CD4-positive, alpha-beta T cell treated with Interleukin-2 at 100 ng/mL for 4 hours (primary cell): ENCODE measurements around the gene KIAA1671.

ENCODE experiments used
- DNase-seq: peaks from one replicate; pipeline ENCODE4 v3.0.0-alpha.2; 2020; ENCODE audit warnings: low spot score

The KIAA1671 gene

DNA sequence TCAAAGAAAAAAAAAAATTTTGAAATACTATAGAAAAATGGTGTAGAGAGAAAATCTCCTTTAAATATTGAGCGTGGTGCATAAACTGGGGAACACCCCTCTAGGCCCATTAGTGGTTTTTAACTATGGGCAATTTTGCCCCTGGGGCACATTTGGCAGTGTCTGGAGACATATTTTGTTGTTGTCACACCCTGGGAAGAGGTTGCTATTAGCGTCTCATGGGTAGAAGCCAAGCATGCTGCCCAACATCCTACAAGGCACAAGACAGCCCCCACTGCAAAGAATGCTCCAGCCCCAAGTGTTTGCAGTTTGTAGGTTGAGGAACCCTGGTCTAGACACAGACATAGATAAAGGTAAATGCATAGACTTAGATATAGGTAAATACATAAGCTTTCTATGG, 92.6 kb downstream of the KIAA1671 start:
- DNase-seq = no peak

DNA sequence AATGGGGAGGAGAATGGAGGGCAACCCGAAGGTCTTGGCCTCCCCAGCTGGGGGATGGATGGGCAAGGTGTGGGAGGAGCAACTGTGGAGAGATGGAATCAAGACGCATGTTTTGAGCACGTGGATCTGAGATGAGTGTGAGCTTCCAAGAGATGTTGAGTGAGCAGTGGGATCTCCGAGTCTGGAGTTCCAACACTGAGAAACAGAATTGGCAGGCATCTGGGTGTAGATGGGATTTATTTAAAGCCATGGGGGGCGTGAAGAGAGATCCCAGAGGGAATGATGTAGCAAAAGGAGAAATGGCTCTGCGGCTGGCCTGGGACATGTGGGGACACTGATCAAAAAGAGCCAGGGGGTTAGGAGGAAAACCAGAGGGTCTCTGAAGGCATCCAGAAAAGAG, 95.6 kb downstream of the KIAA1671 start:
- no peak for DNase-seq

DNA sequence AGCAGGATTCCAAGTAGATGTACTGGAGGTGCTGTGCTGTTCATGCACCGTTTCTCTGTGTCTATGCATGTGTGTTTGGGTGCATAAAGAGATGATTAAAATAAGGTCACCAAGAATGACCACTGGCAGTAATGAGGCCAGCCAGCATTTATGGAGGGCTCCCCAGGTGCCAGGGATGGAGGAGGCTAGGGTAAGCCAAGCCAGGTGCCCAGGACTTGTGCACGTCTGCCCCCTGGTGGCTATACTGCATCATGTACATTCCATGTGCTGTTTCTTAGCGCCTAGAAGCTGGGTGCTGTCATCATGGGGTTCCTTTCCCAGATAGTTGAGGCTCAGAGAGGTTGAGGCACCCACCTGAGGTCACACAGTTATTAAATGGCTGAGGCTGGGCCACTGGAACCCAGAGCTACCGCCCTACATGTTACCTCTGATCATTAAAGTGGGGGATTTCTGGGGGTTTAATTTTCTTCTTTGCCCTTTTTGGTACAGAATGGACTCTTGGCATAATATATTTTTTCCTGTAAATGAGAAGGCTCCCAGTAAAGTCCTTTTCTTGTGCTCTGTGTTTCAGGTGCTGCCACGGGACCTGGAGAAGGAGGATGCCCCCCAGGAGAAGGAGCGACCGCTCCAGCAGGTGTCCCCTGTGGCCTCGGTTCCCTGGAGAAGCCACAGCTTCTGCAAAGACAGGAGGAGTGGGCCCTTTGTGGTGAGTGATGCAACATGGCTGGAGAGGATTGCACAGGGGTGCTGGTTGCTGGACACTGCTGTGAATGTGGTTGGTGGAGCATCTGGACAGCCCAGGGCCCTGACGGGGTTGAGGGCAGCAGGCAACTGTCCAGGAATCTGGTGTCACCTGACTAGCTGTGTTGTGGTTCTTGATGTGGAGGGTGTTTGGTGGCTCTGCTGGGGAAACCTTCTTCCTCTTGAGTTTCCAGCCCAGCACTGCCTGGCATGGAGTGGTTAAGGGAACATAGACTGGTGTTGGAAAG, 96.4 kb downstream of the KIAA1671 start:
- peak; percentile 72 for DNase-seq

DNA sequence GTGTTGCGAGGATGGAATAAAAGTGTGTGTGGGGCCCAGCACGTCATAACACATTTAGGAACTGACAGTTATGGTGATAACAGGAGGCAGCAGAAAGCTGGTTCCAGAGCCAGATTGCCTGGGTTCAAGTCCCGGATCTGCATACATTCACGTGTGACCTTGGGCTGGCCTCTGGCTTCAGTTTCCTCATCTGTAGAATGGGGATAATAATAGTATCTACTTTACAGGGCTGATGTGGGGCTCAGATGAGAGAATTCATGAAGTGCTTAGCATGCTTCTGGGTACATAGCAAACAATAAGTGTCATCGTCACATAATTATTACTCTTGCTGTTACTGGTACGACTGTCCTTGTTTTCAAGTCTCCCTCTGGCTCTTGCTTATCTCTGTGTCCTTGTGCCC, 97.3 kb downstream of the KIAA1671 start:
- DNase-seq = no peak

DNA sequence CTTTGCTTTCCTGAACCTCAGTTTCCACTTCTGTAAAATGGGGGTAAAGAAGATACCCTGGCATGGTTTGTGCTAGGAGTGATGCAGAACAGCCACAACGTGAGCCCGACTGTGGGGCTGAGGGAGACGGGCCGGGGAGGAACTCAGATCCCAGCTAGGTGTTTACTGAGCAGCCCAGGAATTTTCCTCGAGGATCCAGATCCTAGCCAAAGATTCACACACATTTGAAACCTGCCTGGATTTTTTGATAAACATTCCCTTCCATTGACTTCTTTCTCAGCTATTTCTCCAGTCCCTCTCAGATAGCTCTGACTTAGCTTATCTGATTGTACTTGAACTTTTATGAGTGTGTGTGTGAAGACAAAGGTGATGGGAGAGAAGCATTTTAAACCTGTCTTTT, 98.0 kb downstream of the KIAA1671 start:
- DNase-seq = no peak

DNA sequence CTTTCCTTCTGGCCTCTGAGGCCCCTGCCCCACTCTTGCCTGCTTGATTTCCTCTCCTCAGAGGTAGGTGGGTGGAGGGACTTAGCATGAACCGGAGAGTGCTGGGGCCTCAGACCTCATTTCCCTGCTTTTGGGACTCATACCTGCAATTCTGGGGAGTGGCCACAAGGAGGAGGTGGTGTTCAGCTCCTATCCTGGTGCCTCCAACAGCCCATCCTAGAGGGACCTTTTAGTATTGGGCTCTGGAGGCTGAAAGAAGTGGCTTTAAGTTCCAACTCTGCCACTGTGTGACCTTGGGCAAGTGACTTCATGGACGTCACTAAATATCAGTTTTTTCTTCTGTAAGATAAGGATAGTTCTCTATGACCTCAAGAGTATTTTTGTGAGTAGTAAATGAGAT, 98.6 kb downstream of the KIAA1671 start:
- no peak for DNase-seq

DNA sequence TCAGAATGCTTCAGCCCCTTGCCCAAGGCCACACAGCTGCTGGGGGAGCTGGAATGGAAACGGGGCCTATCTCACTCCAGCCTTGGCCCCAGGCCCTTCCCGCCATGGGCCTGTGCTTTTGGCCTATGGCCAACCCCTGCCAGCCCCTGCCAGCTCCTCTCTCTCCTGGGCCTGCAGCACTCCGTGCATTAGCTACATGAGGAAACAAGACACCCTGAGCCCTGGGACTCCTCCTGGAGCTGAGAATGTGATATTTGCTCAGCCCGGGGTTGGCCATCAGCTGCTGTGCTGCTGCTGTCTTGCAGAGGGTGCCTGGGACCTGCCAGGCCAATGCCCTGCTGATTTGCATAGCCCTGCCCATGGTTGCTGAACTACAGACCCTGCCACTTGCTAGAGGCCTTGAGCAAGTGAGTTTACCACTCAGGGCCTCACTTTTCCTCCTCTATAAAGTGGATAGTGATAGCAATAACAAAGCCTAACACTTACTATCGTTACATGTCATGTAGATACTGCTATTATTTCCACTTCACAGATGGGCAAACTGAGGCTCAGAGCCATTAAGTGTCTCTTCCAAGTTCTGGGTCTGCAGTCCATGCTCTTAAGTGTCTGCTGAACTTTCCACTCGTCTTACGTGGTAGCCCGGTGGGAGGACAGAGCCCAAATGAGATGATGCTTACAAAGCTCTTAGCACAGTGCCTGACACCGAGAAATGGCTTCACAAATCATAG, 99.6 kb downstream of the KIAA1671 start:
- no peak for DNase-seq

DNA sequence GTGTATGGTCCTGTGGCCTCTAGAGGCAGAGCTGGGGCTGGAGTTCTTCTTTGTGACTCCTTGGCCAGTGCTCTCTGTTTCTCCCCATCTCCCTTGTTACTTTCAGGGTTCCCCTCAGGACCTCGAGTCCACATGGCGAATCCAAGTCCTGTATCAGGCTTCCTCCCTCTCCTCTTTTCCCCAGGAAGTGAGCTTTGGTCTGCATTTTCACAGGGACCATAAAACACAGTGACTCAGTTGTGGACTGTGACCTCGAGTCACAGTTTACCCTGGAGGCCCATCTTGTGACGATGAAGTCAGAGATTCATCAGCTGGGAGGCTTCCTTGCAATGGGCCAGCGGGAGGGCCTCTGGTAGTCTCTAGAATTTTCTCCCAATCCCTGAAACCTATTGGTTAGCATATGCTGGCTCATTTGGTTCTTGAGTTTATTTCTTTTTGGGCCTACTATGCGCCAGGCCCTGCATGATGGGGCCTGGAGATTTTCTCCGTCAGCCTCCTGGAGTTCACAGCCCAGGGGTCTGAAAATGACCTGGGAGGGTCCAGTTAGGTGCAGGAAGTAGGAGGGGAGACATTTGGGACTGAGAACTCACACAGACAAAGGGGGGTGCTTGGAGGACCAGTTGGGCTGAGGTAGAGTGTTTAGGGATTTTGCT, 100.8 kb downstream of the KIAA1671 start:
- DNase-seq = no peak

DNA sequence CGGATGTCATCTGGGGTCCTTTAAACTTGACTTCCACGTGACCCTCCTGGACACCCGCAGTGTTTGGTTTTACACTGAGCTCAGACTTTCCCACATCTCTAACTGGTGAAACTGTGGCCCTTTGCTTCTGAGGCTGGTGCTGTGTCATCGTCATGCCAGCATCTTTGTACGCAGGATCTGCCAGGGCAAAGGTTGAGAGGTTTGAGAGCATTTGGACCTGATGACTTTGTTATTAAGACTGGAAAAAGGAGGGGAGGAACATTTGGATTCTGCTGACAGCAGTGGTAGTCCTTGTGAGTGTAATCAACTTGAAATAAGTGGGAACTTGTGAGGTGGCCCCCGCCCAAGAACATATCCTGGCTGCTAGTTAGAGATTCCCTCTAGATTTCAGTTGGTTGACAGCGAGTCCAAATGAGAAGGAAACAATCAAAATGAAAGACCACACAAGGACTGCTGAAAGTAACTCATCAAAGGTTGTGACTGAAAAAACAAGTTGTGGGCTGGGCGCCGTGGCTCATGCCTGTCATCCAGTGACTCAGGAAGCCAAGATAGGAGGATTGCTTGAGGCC, 102.5 kb downstream of the KIAA1671 start:
- peak; percentile 29 for DNase-seq

DNA sequence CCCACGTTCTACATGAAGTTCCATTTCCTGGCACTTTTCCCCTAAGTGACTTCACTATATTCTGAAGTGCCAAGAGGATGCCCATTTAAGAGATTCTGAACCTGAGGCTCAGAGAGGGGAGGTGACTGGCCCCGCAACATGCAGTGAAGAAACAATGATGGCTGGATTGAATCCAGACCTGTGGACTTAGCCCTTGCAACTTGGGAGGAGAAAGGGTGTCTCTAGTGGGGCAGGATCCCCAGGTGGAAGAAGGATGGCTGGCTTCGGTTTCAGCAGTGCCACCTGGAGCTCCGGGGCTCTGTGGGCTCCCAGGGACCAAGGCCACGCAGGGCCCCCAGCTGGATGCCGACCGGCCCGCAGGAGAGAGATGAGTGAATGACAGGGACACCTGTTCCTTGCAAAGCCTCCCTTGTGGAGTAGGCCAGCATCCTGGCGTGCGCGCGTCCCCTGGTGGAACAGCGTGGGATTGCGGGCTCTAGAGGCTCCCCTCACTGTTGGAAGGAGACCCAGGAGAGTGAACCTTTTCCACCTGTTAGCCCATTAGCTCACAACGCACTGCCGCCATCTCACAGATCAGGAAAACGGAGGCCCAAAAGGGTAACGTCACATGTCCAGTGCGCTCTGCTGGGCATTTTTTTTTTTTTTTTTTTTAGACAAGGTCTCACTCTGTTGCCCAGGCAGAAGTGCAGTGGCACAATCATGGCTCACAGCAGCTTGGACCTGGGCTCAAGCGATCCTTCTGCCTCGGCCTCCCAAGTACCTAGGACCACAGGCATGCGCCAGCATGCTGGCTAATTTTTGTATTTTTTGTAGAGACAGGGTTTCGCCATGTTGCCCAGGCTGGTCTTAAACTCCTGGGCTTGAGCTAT, 104.7 kb downstream of the KIAA1671 start:
- DNase-seq = peak; percentile 75

DNA sequence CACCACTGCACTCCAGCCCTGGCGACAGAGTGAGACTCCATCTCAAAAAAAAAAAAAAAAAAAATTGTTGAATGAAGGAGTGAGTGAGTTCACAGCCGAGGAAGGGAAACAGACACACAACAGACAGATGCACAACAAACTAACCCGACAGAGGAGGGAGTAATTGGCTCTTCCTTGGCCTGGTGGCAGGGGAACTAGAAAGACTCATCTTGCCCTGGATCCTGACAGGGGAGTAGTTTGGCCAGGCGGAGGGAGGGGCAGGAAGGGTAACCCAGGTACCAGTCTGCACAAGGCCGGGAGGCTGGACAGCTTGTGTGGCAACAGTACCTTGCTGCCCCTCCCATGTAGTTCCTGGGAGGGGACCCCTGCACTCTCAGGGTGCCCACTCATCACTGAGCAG, 106.9 kb downstream of the KIAA1671 start:
- DNase-seq = no peak

DNA sequence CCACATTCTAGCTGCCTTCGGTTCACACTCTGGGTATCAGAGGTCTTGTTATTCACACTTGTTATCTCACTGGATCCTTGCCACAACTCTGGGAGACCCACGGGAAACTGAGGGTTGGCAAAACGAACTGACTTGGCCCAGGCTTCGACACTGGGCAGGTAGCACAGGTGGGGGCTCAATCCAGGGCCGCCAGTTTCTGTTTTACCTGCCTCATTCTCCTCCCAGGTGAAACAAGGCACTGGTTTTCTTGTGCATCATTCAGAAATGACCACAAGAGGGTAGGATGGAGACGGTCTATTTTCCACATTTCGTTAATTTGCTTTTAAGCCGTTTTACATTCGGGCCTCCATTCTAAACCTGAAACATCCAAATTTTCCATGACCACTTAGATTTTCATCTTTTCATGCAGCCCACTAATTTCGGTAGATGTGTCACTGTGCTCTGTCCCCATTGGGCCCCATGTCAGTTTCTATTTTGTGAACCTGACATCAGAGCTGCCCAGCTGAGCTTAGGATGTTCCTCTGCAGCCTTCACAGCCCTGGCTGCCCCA, 108.1 kb downstream of the KIAA1671 start:
- DNase-seq = peak; percentile 52

DNA sequence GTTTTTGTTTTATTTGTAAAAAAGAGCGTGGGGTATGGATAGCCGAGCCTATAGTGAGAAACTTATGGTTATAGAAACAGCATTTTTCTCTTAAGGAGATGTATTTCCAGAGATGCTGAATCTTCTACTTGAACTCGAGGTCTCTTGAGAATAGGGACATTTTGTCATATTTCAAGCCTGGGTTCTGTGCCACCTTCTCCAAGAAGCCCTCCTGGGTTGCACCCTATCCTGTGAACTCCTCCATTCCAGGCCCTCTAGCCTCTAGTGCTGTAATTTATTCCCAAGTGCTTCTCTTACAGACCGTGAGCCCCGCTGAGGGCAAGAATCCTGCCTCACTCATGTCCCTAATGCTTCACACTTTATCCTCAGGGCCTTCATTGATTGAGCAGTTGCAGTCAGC, 108.6 kb downstream of the KIAA1671 start:
- no peak for DNase-seq

DNA sequence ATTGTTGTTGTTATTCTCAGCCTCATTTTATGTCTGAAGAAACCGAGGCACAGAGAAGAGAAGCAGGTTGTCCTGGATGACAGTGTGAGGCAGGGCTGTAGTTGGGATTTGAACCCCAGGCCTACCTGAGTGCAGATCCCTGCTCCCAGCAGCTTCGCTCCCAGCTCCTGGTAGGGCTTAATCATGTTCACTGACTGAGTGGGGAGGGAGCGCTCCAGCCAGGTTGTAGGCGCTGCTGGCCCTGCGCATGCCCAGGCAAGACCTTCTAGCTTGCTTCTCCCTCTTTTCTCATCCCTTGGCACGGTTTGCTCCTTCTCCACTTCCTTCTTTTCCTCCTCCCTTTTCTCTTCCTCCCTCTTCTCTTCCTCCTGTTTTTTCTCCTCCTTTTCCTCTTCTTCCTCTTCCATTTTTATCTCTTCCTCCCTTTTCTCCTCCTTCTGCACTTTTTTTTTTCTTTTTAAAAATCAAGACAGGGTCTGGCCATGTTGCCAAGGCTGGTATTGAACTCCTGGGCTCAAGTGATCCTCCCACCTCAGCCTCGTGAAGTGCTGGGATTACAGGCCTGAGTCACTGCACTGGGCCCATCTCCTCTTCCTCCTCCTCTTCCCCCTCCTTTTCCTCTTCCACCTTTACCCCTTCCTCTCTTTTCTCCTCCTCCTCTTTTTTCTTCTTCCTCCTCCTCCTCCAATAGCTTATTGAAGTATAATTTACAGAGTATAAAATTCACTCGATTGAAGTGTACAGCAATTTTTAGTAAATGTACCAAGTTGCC, 109.3 kb downstream of the KIAA1671 start:
- DNase-seq = no peak

DNA sequence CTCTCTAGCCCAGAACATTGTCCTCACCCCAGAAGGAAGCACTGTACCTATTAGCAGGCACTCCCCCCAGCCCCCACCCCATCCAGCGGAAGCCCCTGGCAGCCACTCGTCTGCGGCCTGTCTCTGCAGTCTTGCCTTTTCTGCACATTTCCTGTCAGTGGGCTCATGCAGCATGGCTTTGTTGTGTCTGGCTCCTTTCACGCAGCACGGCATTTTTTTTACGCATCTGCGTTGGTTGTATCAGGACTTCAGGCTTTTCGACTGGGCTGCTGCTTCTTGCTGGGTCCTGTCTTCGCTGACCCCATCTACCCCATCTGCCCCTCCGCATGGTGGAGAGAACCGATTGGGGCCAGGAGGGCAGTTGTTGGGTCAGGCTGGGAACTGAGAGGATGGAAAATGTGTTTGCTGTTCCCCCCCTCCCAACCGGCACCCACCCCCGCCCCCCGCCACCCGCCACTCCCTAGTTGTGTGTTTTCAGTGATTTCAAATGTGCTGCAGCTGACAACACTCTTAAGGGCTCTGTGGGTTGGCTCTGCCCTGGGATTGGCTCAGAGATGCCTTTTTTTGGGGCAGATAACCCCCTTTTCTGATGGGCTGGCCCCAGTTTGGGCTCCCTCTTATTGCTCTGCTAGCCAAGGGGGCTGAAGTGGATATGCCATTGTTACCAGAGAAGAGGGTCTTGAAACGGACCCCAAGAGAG, 110.0 kb downstream of the KIAA1671 start:
- peak; percentile 84 for DNase-seq

DNA sequence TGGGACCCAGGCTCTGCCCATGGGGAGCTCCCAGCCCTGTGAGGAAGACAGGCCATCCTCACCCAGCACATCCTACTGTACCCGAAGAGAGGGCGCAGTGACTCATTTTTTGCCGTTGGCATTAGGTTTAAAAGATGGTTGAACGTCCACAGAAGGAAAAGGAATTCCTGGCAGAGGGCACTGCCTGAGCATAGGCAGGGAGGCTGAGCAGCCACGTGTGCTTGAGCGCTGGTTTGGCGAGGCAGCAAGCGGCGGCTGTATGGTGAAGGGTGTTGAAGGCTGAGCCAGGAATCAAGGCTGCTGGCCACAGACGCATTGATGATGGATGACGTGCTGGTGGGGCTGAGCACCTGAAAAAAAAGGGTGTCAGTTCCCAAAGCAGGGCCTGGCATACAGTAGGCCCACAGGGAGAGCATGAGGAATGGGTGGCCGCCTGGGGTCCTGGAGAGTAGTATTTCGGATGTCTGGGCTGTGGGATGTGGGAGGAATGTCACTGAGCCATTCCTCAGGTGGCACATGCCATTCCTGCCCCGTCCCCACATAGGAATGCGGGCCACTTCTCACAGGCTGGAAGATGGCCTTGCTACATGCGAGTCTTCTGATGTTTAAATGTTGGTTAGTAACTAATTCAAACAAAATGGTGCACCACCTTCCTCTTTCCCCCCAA, 112.5 kb downstream of the KIAA1671 start:
- no peak for DNase-seq

DNA sequence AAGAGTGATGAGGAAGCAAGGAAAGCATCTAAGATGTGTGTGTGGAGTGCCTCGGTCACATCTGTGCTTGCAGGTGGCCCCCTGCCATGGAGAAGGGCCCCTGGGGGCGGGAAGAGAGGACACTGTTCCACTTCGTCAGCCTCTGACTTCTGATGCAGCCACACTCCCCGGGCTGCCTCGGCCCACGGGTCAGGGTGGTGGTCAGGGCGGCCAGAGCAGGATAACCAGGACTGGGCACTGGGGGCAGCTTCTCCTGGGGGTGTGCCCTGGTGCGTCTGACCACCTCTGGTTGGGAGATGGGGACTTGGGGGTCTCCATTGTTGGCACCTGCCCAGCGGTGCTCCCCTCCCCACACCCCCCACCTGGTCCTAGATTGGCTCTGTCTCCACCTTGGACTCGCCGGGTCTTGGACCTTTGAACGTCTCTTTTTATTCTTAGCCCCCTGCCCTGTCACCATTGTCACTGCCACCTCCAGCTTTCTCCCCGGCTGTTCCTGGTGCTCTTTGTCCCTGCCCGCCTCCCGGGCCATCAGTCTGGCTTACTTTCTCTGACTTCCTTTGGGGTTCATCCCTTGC, 114.4 kb downstream of the KIAA1671 start:
- no peak for DNase-seq

DNA sequence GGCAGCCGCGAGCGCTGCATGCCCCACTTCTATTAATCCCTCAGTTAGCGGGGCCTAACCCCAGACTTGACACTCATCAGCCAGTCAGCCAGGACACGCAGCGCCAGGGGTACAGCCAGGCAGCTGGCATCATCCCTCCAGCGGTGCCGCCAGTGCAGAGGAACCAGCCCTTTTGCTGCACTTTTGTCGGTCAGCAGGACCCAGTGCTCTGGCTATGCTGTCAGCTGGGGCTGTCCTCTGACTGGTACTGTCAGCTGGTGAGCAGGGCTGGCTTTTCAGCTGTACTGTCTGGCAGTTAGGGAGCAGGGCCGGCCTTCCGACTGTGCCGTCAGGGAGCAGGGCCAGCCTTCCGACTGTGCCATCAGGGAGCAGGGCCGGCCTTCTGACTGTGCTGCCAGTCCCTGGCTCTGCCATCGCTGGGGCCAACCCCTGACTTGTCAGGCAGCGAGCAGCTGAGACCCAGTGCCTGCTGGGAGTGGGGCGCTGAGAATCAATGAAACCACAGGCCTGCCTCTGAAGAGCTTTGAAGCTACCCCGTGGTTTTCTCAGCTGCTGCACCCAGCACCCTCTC, 115.4 kb downstream of the KIAA1671 start:
- peak; percentile 91 for DNase-seq
